ENCODE measurements around the gene PGLYRP2. TPM values are rescaled to one million over a fixed set of nuclear protein-coding genes. Genes with fewer than 3 reads are reported as not detected.

The PGLYRP2 gene
- total and polyA plus RNA-seq, 12 donors = not detected

GRCh38 chr19:15506074-15506571 lies 26.8 kb upstream of the PGLYRP2 start:
- Histone ChIP-seq H3K4me1 (peaks cover 0 to 9% (median 4%) of the 10 kb centered on the region in 9 donors), H3K27me3 (peaks cover 0 to 82% (median 61%) of the 10 kb centered on the region in 7 donors), H3K36me3 (no peaks in the 10 kb centered on the region), H3K27ac (no peak overlapping the region), H3K9me3 (no peaks in the 10 kb centered on the region), H3K4me3 (no peak overlapping the region)
- 68 to 70% methylated on average over 5 of the region's 5 CpGs for WGBS, 2 donors
- ATAC-seq (no peak), DNase-seq (no peak)
- no peak for TF ChIP-seq CTCF (IDR thresholded peaks at IDR 0.05)
- intact Hi-C loops (cut with DNase I) = no loop called here

- intact Hi-C loops (cut with DNase I) = no loop called here
- DNase-seq (no peak), ATAC-seq (no peak)
- Histone ChIP-seq H3K27me3 (peaks cover 0 to 49% (median 31%) of the 10 kb centered on the region in 7 donors), H3K4me1 (no peaks in the 10 kb centered on the region), H3K36me3 (no peaks in the 10 kb centered on the region), H3K9me3 (no peaks in the 10 kb centered on the region), H3K4me3 (no peak overlapping the region), H3K27ac (no peak overlapping the region)
- WGBS, 2 donors = 33 to 53% methylated on average over 1 of the region's 1 CpG
- TF ChIP-seq CTCF (IDR thresholded peaks at IDR 0.05) = no peak
Measured at GRCh38 chr19:15502264-15502663, 23.0 kb upstream of the PGLYRP2 start.

GRCh38 chr19:15501596-15501995 lies 22.3 kb upstream of the PGLYRP2 start:
- H3K36me3 ChIP-seq = no peaks in the 10 kb centered on the region
- TF ChIP-seq CTCF (IDR thresholded peaks at IDR 0.05) = no peak
- intact Hi-C loops (cut with DNase I) = no loop called here
- no peaks in the 10 kb centered on the region for H3K9me3 ChIP-seq
- no peaks in the 10 kb centered on the region for H3K4me1 ChIP-seq
- ATAC-seq (no peak), DNase-seq (no peak)
- WGBS, 2 donors = 53 to 59% methylated on average over 1 of the region's 1 CpG
- no peak overlapping the region for H3K4me3 ChIP-seq
- H3K27me3 ChIP-seq = peaks cover 0 to 43% (median 25%) of the 10 kb centered on the region in 7 donors
- H3K27ac ChIP-seq = no peak overlapping the region

- peaks cover 0 to 2% (median 0%) of the 10 kb centered on the region in 11 donors for H3K9me3 ChIP-seq
- intact Hi-C loops (cut with DNase I) = no loop called here
- DNase-seq (no peak), ATAC-seq (no peak)
- peaks cover 0 to 21% (median 10%) of the 10 kb centered on the region in 7 donors for H3K27me3 ChIP-seq
- H3K4me1 ChIP-seq = no peaks in the 10 kb centered on the region
- no peak for TF ChIP-seq CTCF (IDR thresholded peaks at IDR 0.05)
- H3K4me3 ChIP-seq = no peak overlapping the region
- 52 to 58% methylated on average over 6 of the region's 6 CpGs for WGBS, 2 donors
- H3K36me3 ChIP-seq = no peaks in the 10 kb centered on the region
- no peak overlapping the region for H3K27ac ChIP-seq
Measured at GRCh38 chr19:15498910-15499309, 19.6 kb upstream of the PGLYRP2 start.

Measured in heart right ventricle (tissue), 16 donors.